B cell (primary cell): Measurements from ENCODE around the gene MYO6.

ENCODE experiments used
- CTCF ChIP-seq: fragments of 200-600 bp; IDR thresholded peaks from one replicate; pipeline ENCODE4 v1.8.0; 2022; ENCODE audit warnings: antibody characterized with exemption, mild to moderate bottlenecking
- EZH2 ChIP-seq: IDR thresholded peaks from 2 replicates; pipeline ENCODE4 v1.6.1; 2012; ENCODE audit warnings: borderline replicate concordance, low read depth, mild to moderate bottlenecking, moderate library complexity, low read length; ENCODE audit not compliant: insufficient read depth, poor library complexity, severe bottlenecking

GRCh38 chr6:75786152-75786551 is 37.1 kb downstream of the MYO6 start:
- no peak for TF ChIP-seq CTCF
- TF ChIP-seq EZH2: no peak
